Measurements from ENCODE around the gene PDK4.

GRCh38 chr7:95623788-95624187 is 27.5 kb upstream of the PDK4 start:
- TF ChIP-seq CTCF (conservative IDR thresholded peaks at IDR 0.05; ENCODE audit: low read length), result no peak
- no peak for TF ChIP-seq EZH2phosphoT487 (IDR thresholded peaks at IDR 0.05; ENCODE audit: borderline replicate concordance, low read depth, low read length)
